ENCODE measurements around the gene NSUN3.

The NSUN3 gene

GRCh38 chr3:94171954-94172353 lies 109.1 kb downstream of the NSUN3 start:
- Histone ChIP-seq H3K27ac (no peak overlapping the region), H3K36me3 (ENCODE audit: control insufficient read depth, insufficient read depth, low read length) (no peaks in the 10 kb centered on the region), H3K27me3 (ENCODE audit: control insufficient read depth, insufficient read depth, low read length) (no peaks in the 10 kb centered on the region), H3K4me1 (no peaks in the 10 kb centered on the region), H3K9ac (no peak overlapping the region), H3K79me2 (no peaks in the 10 kb centered on the region), H3K4me2 (ENCODE audit: low read length) (no peak overlapping the region), H3K4me3 (ENCODE audit: low read depth, low read length) (no peak overlapping the region), H2AFZ (no peak overlapping the region), H3K9me3 (ENCODE audit: control insufficient read depth, low read length) (no peaks in the 10 kb centered on the region)
- TF ChIP-seq, protein P1, sequence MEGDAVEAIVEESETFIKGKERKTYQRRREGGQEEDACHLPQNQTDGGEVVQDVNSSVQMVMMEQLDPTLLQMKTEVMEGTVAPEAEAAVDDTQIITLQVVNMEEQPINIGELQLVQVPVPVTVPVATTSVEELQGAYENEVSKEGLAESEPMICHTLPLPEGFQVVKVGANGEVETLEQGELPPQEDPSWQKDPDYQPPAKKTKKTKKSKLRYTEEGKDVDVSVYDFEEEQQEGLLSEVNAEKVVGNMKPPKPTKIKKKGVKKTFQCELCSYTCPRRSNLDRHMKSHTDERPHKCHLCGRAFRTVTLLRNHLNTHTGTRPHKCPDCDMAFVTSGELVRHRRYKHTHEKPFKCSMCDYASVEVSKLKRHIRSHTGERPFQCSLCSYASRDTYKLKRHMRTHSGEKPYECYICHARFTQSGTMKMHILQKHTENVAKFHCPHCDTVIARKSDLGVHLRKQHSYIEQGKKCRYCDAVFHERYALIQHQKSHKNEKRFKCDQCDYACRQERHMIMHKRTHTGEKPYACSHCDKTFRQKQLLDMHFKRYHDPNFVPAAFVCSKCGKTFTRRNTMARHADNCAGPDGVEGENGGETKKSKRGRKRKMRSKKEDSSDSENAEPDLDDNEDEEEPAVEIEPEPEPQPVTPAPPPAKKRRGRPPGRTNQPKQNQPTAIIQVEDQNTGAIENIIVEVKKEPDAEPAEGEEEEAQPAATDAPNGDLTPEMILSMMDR (IDR thresholded peaks at IDR 0.05): no peak

GRCh38 chr3:94172695-94173310 lies 109.9 kb downstream of the NSUN3 start:
- H3K4me1 ChIP-seq: no peaks in the 10 kb centered on the region
- H3K9ac ChIP-seq: no peak overlapping the region
- no peak overlapping the region for H3K27ac ChIP-seq
- H3K36me3 ChIP-seq (ENCODE audit: control insufficient read depth, insufficient read depth, low read length): no peaks in the 10 kb centered on the region
- no peak overlapping the region for H3K4me3 ChIP-seq (ENCODE audit: low read depth, low read length)
- H3K27me3 ChIP-seq (ENCODE audit: control insufficient read depth, insufficient read depth, low read length): no peaks in the 10 kb centered on the region
- no peak overlapping the region for H2AFZ ChIP-seq
- TF ChIP-seq, protein P1 (IDR thresholded peaks at IDR 0.05): no peak
- H3K9me3 ChIP-seq (ENCODE audit: control insufficient read depth, low read length): no peaks in the 10 kb centered on the region
- H3K79me2 ChIP-seq: no peaks in the 10 kb centered on the region
- H3K4me2 ChIP-seq (ENCODE audit: low read length): no peak overlapping the region

DNA sequence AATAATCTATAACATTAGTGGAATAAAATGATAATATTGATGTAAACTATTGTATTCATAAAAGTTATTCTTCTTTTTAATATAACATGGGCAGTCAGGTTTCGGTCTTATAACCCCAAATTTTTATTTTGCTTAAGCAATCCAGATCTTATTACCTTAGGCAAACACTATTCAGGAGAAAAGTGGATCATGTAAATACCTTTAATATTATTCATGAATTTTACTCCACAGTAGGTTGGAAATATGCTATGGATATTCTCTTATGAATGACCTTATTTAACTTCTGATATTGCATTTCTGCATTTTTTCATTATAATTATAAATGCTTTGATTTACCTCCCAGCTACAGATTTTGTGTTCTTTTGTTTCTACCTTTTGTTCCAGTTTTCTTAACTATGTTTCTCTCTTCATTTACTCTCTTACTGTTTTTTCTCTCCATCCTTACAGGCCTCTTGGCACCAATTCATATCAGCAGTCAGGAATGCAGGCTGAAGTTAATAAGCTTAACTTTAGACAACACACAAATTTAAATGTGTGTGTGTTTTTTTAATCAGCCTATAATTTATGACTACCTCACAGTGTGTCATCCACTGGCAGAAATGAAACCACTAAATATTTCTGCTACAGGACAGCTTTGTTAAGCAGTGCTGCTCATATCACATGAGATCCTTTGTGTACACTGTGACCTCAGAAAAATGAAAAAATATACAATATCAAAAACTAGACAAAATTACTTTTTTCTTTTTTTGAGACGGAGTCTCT lies 111.0 kb downstream of the NSUN3 start:
- Histone ChIP-seq H3K4me3 (ENCODE audit: low read depth, low read length) (no peak overlapping the region), H2AFZ (no peak overlapping the region), H3K36me3 (ENCODE audit: control insufficient read depth, insufficient read depth, low read length) (no peaks in the 10 kb centered on the region), H3K27me3 (ENCODE audit: control insufficient read depth, insufficient read depth, low read length) (no peaks in the 10 kb centered on the region), H3K4me2 (ENCODE audit: low read length) (no peak overlapping the region), H3K4me1 (no peaks in the 10 kb centered on the region), H3K79me2 (no peaks in the 10 kb centered on the region), H3K9me3 (ENCODE audit: control insufficient read depth, low read length) (no peaks in the 10 kb centered on the region), H3K27ac (no peak overlapping the region), H3K9ac (no peak overlapping the region)
- TF ChIP-seq, protein P1 (IDR thresholded peaks at IDR 0.05): no peak

- Histone ChIP-seq H3K9me3 (ENCODE audit: control insufficient read depth, low read length) (no peaks in the 10 kb centered on the region), H3K4me2 (ENCODE audit: low read length) (no peak overlapping the region), H3K79me2 (no peaks in the 10 kb centered on the region), H3K27me3 (ENCODE audit: control insufficient read depth, insufficient read depth, low read length) (no peaks in the 10 kb centered on the region), H3K36me3 (ENCODE audit: control insufficient read depth, insufficient read depth, low read length) (no peaks in the 10 kb centered on the region), H3K4me1 (no peaks in the 10 kb centered on the region), H3K9ac (no peak overlapping the region), H3K4me3 (ENCODE audit: low read depth, low read length) (no peak overlapping the region), H2AFZ (no peak overlapping the region), H3K27ac (no peak overlapping the region)
- TF ChIP-seq, protein P1 (IDR thresholded peaks at IDR 0.05): no peak
These were observed 112.8 kb downstream of the NSUN3 start for GRCh38 chr3:94175677-94176076.

Measured in parathyroid adenoma (tissue), 2 donors.